ENCODE measurements around the gene TRPM3. TPM values are rescaled to one million over a fixed set of nuclear protein-coding genes. Genes with fewer than 3 reads are reported as not detected.

Gene TRPM3
- total and polyA plus RNA-seq, 12 donors, result 0.27 to 5.3 (median 1.8) TPM

DNA sequence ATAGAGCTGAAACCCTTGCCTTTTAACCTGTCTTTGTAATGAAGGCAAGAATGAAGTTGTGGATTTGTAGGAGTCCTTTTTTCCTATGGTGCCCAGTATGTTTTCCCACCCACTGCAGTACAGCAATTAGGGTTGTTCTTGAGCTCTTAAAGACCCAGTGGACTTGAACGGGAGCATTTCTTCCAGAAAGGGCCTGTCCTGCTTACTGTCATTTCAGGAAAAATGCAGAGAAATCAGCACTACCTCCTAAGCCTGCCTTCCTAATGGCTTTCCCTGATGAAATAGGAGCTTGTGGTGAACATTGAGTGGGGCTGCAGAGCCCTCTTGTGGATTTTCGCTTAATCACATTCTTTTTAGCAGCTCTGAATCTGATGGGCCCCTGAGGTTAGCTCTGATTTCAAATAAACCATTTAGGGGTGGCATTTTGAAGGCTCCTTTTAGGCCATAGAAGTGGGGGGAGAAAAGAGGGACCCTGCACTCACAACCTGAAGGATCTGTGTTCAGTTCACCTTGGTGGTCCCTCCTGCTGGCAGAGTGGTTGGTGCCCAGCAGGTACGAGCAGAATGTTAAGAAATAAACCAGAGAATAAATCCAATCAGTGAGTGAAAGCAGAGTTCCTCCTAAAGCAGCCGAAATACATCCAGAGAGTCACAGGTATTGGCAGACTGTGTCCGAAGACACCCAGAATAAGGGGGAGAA lies 519.0 kb downstream of the TRPM3 start:
- Histone ChIP-seq H3K27ac (peak overlapping the region in 4 of 5 donors; percentile 66 to 92 (median 78)), H3K36me3 (replicated peaks in 1 of 2) (no peaks in the 10 kb centered on the region), H3K4me3 (no peak overlapping the region), H3K27me3 (no peaks in the 10 kb centered on the region), H3K9me3 (replicated peaks in 1 of 3) (no peaks in the 10 kb centered on the region), H3K4me1 (replicated peaks in 1 of 2) (peaks cover 8 to 25% of the 10 kb centered on the region in 2 donors)
- TF ChIP-seq, protein P1, sequence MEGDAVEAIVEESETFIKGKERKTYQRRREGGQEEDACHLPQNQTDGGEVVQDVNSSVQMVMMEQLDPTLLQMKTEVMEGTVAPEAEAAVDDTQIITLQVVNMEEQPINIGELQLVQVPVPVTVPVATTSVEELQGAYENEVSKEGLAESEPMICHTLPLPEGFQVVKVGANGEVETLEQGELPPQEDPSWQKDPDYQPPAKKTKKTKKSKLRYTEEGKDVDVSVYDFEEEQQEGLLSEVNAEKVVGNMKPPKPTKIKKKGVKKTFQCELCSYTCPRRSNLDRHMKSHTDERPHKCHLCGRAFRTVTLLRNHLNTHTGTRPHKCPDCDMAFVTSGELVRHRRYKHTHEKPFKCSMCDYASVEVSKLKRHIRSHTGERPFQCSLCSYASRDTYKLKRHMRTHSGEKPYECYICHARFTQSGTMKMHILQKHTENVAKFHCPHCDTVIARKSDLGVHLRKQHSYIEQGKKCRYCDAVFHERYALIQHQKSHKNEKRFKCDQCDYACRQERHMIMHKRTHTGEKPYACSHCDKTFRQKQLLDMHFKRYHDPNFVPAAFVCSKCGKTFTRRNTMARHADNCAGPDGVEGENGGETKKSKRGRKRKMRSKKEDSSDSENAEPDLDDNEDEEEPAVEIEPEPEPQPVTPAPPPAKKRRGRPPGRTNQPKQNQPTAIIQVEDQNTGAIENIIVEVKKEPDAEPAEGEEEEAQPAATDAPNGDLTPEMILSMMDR (IDR thresholded peaks at IDR 0.05), result peak; percentile 51 to 96 (median 88)
- TF ChIP-seq POLR2A (IDR thresholded peaks at IDR 0.05), result no peak
- WGBS, 4 donors, result 35 to 49% (median 41%) methylated on average over 5 of the region's 5 CpGs
- peak; percentile 43 to 89 (median 66) for DNase-seq
- intact Hi-C loops (cut with DNase I), result loop anchor here (5.0 to 10.0 kb wide), 7 partner anchors 115 to 265 kb away; partner anchors contain the start of gene KLF9 (in 2 of the 2)

DNA sequence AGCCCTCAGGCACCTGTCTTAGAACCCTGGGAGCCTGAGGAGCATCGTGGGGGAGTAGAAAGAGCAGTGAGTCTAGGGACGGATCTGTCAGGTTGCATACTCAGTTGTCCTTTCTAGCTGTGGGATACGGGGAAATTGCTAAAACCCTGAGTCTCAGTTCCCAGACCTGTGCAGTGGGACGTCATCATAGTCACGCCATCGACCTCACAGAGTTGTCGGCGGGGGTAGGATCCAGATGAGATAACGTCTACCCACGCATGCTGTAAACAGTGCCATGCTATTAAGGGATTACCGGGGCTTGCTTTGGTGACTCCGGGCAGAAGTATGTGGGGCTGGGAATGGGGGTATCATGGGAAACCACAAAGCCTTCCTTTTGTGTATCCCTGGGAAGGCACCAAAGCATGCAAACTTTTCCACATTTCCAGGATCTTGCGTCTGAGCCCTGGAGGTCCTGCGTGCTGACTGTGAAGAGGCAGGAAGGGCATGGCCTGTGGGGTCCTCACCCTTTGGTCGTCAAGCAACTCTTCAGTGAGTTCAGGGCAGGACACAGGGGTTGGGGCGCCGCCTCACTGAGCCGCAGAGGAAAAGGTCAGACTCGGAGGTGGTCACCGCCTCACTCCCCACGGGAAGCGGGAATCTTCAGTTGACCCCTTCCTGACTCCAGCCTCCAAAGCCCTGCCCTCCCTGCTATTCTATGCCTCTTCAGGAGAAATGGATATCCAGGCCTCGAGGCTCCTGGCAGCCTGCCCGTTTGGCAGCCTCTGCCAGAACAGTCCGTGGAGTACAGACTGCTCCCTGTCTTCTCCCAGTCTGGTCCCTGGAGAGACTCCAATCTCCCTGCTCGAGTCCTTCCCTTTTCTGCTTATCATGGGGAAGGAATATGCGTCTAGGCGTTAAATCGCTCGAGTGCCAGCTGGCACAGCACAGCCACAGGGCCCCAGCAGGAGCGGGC lies 520.1 kb downstream of the TRPM3 start:
- TF ChIP-seq, protein P1 (IDR thresholded peaks at IDR 0.05), result no peak
- TF ChIP-seq POLR2A (IDR thresholded peaks at IDR 0.05), result peak in 1 of 2 donors; percentile 17
- WGBS, 4 donors, result 41 to 55% (median 49%) methylated on average over 21 to 31 of the region's 31 CpGs
- DNase-seq, result peak; percentile 88 to 99 (median 95)
- Histone ChIP-seq H3K4me1 (replicated peaks in 1 of 2) (peaks cover 8 to 25% of the 10 kb centered on the region in 2 donors), H3K9me3 (replicated peaks in 1 of 3) (no peaks in the 10 kb centered on the region), H3K27ac (peak overlapping the region in 4 of 5 donors; percentile 66 to 92 (median 78)), H3K36me3 (replicated peaks in 1 of 2) (no peaks in the 10 kb centered on the region), H3K4me3 (no peak overlapping the region), H3K27me3 (no peaks in the 10 kb centered on the region)
- intact Hi-C loops (cut with DNase I), result loop anchor here (5.0 to 10.0 kb wide), 7 partner anchors 114 to 264 kb away; partner anchors contain the start of gene KLF9 (in 2 of the 2)

DNA sequence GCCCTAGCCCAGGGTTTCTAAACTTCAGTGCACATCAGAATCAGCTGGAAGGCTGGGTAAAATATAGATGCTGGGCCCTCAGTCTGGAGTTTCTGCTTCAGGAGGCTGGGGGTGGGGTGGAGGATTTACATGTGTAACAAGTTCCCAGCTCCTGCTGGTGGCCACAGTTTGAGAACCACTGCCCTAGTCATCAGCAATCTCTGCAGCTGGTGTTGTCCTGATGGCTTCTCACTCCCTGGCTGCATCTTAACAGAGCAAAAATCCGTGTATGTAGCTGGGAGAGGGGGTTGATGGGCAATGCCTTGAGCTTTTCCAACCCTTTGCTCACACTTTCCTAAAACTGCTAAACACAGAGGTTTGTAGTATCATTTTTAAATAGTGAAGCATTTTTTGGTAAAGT lies 520.9 kb downstream of the TRPM3 start:
- intact Hi-C loops (cut with DNase I), result loop anchor here (5.0 to 10.0 kb wide), 7 partner anchors 113 to 263 kb away; partner anchors contain the start of gene KLF9 (in 2 of the 2)
- no peaks in the 10 kb centered on the region for H3K27me3 ChIP-seq
- 39 to 63% (median 56%) methylated on average over 1 of the region's 1 CpG for WGBS, 4 donors
- no peaks in the 10 kb centered on the region for H3K36me3 ChIP-seq (replicated peaks in 1 of 2)
- TF ChIP-seq, protein P1 (IDR thresholded peaks at IDR 0.05), result no peak
- TF ChIP-seq POLR2A (IDR thresholded peaks at IDR 0.05), result no peak
- H3K9me3 ChIP-seq (replicated peaks in 1 of 3), result no peaks in the 10 kb centered on the region
- H3K4me3 ChIP-seq, result no peak overlapping the region
- H3K27ac ChIP-seq, result peak overlapping the region in 4 of 5 donors; percentile 61 to 92 (median 78)
- DNase-seq, result peak in 3 of 7 donors; percentile 20 to 61 (median 20)
- peaks cover 8 to 25% of the 10 kb centered on the region in 2 donors for H3K4me1 ChIP-seq (replicated peaks in 1 of 2)

DNA sequence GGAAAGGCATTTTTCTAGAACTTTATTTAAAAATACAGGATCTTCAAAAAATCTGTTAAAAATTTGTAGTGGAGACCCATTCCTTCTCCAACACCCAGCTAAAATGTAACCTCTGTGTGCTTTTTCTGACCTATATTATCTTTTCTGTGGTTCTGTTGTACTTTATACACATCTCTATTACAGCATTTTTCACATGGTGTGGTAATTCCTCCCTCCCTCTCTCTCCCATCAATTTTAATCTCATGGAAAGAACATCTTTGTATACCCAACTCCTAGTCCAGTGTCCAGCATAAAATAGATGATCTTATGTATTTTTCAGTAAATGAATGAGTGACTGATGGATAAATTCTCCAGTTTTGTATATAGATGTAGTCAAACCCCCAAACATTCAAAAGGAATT lies 523.5 kb downstream of the TRPM3 start:
- no peaks in the 10 kb centered on the region for H3K9me3 ChIP-seq (replicated peaks in 1 of 3)
- H3K27ac ChIP-seq, result peak overlapping the region in 2 of 5 donors; percentile 34 to 47
- H3K4me1 ChIP-seq (replicated peaks in 1 of 2), result peaks cover 8 to 31% of the 10 kb centered on the region in 2 donors
- no peak for DNase-seq
- no peak overlapping the region for H3K4me3 ChIP-seq
- no peaks in the 10 kb centered on the region for H3K36me3 ChIP-seq (replicated peaks in 1 of 2)
- intact Hi-C loops (cut with DNase I), result no loop called here
- H3K27me3 ChIP-seq, result no peaks in the 10 kb centered on the region
- TF ChIP-seq POLR2A (IDR thresholded peaks at IDR 0.05), result no peak
- TF ChIP-seq, protein P1 (IDR thresholded peaks at IDR 0.05), result no peak

Measured in adrenal gland (tissue), 12 donors.